ENCODE measurements around the gene ZNF609. TPM values are rescaled to one million over a fixed set of nuclear protein-coding genes. Genes with fewer than 3 reads are reported as not detected.
"Not testable (repeated sequence)": the region's sequence is repeated elsewhere in the genome, so short reads cannot be mapped to it uniquely, and the experiment has no call there.

ZNF609 gene
- total and polyA plus RNA-seq, 11 donors: 5.8 to 24.5 (median 15.3) TPM

GRCh38 chr15:64637412-64637811 lies 177.0 kb downstream of the ZNF609 start:
- peaks cover 7 to 64% (median 35%) of the 10 kb centered on the region in 12 donors for H3K4me1 ChIP-seq
- TF ChIP-seq POLR2A (IDR thresholded peaks at IDR 0.05) (no peak), CTCF (IDR thresholded peaks at IDR 0.05) (no peak)

GRCh38 chr15:64639744-64640143 lies 179.4 kb downstream of the ZNF609 start:
- peak in 1 of 4 donors; percentile 18 for ATAC-seq
- intact Hi-C loops (cut with DNase I): loop anchor here in 1 of 10 donors (5.0 kb wide), 1 partner anchor 177 kb away; the partner anchor contains the start of gene ZNF609
- 84 to 96% (median 94%) methylated on average over 4 of the region's 4 CpGs for WGBS, 4 donors

More at GRCh38 chr15:64637412-64637811, 177.0 kb downstream of the ZNF609 start:
- no peak for ATAC-seq
- H3K4me3 ChIP-seq: no peak overlapping the region
- peaks cover 0 to 4% (median 0%) of the 10 kb centered on the region in 9 donors for H3K36me3 ChIP-seq
- DNase-seq: no peak
- intact Hi-C loops (cut with DNase I): loop anchor here in 1 of 10 donors (5.0 kb wide), 1 partner anchor 175 kb away; the partner anchor contains the start of gene ZNF609
- peaks cover 0 to 12% (median 0%) of the 10 kb centered on the region in 12 donors for H3K9me3 ChIP-seq
- H3K27me3 ChIP-seq: no peaks in the 10 kb centered on the region
- 96 to 98% (median 98%) methylated on average over 1 of the region's 1 CpG for WGBS, 4 donors
- no peak overlapping the region for H3K27ac ChIP-seq

GRCh38 chr15:64640146-64640871 lies 179.9 kb downstream of the ZNF609 start:
- H3K9me3 ChIP-seq: peaks cover 0 to 12% (median 0%) of the 10 kb centered on the region in 12 donors
- TF ChIP-seq CTCF (IDR thresholded peaks at IDR 0.05) (no peak), POLR2A (IDR thresholded peaks at IDR 0.05) (no peak)
- no peak for ATAC-seq
- H3K27ac ChIP-seq: peak overlapping the region in 1 of 12 donors; percentile 69
- H3K4me1 ChIP-seq: peaks cover 0 to 41% (median 20%) of the 10 kb centered on the region in 12 donors
- H3K27me3 ChIP-seq: no peaks in the 10 kb centered on the region
- DNase-seq: no peak
- WGBS, 4 donors: 77 to 84% (median 80%) methylated on average over 5 of the region's 5 CpGs
- intact Hi-C loops (cut with DNase I): no loop called here
- H3K36me3 ChIP-seq: peaks cover 0 to 4% (median 0%) of the 10 kb centered on the region in 9 donors
- no peak overlapping the region for H3K4me3 ChIP-seq

More at GRCh38 chr15:64639744-64640143, 179.4 kb downstream of the ZNF609 start:
- peaks cover 0 to 12% (median 0%) of the 10 kb centered on the region in 12 donors for H3K9me3 ChIP-seq
- peak overlapping the region in 1 of 12 donors; percentile 74 for H3K27ac ChIP-seq
- H3K27me3 ChIP-seq, DNase-seq, H3K4me3 ChIP-seq, H3K36me3 ChIP-seq: not testable (repeated sequence)
- peaks cover 5 to 46% (median 25%) of the 10 kb centered on the region in 12 donors for H3K4me1 ChIP-seq

- ATAC-seq (no peak), DNase-seq (no peak)
- intact Hi-C loops (cut with DNase I): no loop called here
- H3K27ac ChIP-seq: no peak overlapping the region
- peaks cover 0 to 4% (median 0%) of the 10 kb centered on the region in 12 donors for H3K9me3 ChIP-seq
- WGBS, 4 donors: 96 to 98% (median 98%) methylated on average over 3 of the region's 3 CpGs
- H3K27me3 ChIP-seq: no peaks in the 10 kb centered on the region
- H3K36me3 ChIP-seq: no peaks in the 10 kb centered on the region
- no peak overlapping the region for H3K4me3 ChIP-seq
- TF ChIP-seq POLR2A (IDR thresholded peaks at IDR 0.05) (no peak), CTCF (IDR thresholded peaks at IDR 0.05) (no peak)
- peaks cover 0 to 27% (median 7%) of the 10 kb centered on the region in 12 donors for H3K4me1 ChIP-seq
Measured at GRCh38 chr15:64642875-64643274, 182.5 kb downstream of the ZNF609 start.
